NCI-H69 (cell line): Measurements from ENCODE around the gene LPO.
A peak's percentile ranks its signal among the peaks of the same experiment; 100 is the strongest.

Experiments
- DNase-seq: peaks from one replicate; lab custom pipeline; 2025; lab: John Stamatoyannopoulos, UW

LPO gene

DNA sequence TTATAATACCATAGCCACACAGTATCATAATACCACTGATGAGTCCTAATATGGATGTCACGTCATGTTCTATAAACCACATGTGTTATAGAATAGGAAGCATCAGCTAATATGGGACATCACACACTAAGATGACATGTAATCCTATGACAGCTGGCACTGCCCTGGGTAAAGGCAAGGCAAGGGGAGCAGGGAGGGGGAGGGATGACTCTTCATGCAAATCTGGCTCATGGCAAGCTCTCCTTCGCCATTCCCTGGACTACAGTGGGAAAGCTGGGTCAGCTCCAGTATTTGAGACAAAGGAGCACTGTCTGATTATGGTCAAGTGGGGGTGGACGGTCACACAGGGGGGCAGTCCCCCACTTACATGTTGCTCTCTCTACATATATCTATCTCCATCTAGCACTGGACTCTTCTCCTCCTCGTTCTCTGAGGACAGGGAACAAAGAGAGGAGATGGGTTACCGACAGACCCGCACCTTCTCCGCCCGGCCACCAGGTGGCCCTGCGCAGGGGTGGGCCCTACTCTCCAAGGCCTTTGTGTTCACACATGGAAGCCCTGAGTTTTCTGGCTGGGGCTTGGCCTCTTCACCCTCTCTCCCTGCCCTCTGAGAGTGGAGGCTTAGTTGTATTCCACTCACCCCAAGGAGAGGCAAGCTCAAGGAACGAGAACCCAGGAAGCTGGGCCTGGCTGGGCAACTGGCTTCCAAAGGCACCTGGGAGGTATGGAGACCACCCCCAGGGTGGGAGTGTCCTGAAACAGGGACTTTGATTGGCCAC, 65.8 kb downstream of the LPO start:
- DNase-seq = peak; percentile 69

DNA sequence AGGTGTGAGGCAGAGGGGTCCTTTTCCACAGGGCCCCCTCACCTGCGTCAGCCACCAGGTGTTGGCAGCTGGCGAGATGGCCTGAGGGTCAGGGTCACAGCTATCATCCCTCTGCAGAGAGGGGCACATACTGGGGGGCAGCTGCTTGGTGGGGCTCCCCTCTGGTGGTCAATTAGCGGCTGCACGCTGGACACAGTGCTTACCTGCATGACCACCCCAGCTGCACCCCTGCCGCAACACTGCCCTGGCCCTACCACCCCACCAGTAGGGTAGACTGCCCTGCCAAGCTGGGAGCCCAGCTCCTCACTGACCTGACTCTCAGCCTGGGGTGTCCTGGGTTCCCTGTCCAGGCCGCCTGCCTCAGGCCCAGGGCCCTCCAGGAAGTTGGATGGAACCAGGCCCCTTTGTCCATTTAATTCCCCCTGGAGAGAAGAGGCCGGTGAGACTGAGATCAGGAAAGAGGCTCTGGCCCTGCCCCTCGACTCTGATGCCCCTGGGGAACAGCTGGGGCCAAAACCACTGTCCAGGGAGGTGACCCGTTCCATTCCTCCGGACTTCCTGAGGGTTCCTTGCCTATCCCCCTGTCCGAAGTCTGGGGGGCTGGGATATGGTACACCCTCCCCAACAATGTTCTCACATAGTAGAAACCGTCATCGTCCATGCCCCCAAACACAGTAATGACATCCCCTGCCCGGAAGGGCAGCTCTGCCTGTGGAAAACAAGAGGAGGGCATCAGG, 66.5 kb downstream of the LPO start:
- DNase-seq = no peak

DNA sequence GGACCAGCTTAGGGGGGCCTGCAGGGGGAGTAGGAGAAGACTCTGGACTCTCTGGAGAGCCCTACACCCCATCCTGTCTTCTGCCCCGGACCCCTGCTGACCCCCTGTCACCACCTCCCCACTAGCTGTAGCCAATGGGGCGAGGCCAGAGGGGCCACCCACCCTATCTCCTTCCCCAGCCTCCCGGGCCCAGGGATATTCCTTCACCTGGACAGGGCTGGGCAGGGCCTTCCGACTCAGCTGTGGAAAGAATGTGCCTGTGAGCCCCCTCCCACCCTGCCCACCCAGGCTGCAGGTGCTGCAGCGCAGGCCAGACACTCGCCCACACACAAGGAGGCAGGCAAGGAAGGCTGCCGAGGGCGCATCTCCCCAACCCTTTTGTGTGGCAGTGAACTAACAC, 67.2 kb downstream of the LPO start:
- DNase-seq = no peak

DNA sequence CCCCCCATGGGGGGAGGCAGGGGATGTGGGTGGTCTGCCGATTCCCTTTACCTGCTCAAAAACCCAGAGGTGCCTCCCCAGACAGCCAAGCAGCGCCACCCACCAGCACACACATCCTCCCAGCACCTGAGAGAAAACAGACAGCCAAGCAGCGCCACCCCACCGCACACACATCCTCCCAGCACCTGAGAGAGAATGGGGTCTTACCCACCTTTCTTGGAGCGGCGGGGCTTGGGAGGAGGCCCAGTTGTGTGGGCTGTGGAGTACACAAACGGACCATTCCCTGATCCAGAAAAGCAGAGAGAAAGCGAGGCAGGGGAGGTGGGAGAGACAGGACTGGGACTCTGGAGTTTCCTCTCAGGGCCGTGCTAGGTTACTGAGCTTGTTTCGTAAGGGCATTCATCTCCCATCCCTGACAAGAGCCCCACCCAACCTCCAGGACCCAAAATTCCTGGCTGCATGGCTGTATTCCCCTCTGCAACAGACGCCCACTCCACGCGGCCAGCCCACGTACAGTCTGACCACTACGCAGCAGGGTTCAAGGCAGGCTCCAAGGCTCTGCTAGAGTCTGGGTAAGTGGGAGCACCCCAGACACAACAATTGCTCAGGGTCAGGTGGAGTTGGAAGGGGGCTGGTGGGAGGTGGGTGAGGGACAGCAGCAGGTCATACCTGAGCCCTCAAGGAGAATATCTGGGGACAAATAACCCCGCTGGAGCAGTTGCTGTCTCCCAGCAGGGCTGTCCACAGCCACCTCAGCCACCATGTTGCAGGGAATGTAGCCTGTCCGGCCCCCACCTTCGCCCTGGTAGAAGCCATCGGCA, 68.0 kb downstream of the LPO start:
- DNase-seq = no peak

DNA sequence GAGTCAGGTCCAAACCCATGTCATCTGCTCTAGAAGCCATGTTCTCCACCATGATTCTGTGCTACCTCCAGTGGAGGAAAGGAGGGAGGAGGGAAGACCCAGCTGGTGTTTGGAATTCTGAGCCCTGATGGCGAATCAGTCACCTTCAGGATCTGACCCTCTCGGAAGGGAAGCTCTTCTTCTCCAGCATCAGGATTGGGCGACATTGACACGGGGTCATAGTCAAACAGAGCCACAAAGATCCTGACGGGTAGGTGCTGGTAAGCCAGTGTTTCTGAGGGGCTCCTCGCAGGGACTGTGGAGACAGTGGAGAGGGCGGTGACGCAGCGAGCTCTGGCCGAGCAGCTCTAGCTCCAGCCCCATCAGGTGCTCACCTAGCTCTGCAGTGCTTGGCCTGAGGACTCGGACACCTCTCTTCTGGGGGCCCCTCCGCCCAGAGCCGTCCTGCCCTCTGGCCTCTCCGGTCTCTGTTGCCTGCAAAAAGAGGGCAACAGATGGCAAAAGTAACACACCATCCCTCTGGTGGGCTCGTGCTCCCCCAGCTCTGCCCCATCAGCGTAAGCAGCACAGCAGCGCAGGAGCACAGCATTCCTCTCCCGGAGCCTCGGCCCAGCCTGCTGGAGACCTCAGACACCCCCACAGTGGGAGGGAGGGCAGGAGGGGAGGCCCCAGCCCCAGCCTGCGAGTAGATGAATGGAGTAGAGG, 69.2 kb downstream of the LPO start:
- DNase-seq = no peak

DNA sequence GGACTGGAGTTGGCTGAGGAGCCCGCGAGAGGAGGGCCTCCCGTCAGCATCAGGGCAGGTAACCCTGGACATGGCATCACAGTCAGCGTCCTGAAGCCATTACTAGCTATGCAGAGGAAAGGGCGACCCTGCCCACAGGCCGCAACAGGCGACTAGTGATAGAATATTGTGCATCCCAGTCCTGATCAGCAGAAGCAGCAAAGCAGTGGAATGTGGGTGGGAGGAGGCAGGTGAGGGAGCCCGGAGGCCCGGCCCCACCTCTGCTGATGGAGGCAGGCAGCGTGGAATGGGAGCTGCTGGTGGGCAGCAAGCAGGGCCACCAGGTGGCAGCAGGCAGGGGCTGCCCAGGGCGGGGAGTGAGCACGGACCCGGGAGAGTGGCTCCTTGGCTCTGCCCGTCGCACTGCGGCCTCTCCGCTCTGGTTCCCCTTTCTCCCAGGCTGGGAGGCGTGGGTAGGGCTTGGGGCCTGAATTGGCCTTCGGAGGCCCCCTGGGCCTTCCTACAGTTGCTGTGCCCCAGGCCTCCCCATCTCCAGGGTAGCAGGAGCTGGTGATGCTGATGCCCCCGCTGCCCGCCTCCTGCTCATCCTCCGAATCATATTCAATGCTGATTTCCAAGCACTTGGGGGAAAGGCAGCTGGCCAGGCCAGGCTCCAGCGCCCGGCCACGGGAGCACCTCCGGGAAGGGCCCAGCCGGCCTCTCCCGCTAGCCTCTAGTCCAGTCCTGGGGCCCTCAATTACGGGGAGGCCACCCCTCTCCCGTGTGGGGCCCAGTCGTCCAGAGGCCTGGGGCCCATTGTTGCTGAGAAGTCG, 70.0 kb downstream of the LPO start:
- DNase-seq = peak; percentile 60

DNA sequence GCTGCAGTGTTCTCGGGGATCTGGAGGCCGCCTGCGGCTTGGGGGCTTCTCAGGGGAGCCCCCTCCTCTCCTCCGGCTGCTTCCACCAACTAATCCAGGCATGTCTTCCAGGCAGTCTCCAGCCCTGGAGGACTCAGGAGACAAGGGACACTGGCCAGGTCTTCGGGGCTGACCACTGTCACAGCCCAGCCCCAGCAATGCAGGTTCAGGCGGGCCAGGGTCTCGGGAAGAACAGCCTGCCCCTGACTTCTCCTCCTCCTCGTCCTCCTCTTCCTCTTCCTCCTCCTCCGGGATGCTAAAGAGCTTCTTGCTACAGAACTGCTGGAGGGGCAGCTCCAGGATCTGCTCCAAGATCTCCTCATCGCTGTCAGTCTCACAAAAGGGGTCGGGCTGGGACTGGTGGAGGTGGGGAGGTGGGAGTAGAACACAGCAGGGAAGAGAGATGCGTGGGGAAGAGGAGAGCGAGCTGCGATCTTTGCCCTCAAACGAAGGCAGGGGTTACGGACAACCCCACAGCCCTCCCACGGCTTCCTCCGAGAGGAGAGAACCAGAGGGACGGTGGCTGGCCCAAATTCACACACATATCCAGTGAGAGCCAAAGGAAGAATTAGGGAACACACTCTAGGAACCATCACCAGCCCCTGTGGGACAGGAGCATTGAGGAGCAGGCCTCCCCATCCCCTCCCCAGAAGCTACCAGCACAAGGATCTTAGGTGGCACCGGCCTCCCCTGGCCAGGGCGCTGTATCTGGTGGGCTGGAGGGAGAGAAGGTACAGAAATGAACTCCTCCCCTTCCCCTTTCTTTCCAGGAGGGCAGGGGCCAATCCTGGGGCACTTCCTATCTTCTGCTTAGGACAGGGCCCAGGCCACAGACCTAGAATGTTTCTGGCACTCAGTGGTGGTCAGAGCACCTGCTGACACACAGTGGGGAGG, 70.9 kb downstream of the LPO start:
- DNase-seq = no peak

DNA sequence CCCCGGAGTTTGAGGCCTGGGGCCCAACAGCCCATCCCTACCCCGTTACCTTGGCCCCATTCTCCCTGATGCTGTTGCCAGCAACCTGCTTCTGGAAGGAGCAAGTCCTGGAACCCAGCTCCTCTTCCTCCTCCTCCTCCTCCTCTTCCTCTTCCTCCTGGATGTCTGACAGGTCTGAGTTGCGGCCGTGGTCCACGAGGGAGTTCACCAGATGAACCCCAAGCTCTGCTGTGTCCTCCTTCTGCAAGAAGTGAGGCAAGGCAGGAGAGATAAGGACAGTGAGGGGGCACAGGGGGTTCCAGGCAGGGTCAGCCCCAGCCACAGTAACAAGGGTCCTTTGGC, 71.5 kb downstream of the LPO start:
- DNase-seq = no peak

DNA sequence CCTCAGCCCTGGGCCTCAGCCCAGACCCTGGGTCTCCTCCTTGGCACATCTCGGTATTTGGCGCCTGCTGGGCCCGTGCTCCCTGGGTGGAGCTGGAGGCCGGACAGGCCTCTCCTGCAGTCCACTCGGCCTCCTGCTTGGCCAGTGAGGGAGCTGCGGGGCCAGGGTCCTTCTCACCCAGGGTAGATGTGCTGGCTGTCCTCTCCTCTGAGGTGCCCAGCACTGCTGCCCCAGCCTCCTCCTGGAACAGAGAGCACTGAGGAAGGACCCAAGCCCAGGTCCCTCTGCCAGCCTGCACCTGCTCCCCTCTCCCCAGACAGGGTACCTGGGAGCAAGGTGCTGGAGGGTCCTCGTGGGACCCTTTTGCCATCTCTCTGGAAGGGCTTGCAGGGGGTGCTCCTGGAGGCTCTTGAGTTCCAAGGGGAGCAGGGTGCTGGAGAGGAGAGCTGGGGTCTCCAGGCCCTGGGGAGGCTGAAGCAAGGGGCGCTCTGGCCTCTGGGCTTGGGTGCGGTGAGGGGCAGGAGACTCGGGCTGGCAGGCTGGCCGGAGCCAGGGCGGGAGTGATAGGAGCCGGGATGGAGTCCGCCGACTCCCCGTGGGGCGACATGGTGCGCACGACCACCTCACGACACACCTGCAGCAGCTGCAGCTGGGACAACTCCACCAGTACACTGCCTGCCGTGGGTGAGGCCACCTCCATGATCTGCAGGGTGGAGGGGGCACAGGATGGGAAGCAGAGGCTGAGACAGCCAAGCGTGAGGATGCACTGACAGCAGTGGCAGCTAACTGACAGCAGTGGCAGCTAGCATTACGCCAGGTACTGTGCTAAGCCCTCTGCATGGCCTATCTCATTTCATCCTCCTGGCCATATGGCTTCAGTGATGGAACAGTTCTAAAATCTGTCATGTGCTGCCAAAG, 72.4 kb downstream of the LPO start:
- DNase-seq = no peak

DNA sequence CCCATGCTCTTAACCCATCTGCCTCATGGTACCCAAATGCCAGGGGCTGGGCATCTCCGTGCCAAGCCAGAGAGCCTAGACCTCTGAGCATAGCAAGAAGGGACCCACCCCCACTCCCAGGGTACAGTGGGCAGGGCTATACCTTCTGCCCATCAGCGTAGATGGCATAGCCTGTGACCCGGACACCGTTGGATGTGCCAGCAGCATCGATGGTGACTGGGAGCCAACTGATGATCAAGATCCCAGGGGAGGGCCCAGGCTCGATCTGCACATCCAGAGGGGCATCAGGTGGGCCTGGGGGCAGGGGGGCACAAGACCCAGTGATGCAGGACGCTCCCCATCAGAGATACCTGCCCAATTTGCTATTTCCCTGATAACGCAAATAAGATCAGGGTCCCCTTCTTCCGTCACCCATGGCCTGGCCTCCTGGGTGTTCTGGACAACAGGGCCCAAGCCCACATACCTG, 73.1 kb downstream of the LPO start:
- no peak for DNase-seq

DNA sequence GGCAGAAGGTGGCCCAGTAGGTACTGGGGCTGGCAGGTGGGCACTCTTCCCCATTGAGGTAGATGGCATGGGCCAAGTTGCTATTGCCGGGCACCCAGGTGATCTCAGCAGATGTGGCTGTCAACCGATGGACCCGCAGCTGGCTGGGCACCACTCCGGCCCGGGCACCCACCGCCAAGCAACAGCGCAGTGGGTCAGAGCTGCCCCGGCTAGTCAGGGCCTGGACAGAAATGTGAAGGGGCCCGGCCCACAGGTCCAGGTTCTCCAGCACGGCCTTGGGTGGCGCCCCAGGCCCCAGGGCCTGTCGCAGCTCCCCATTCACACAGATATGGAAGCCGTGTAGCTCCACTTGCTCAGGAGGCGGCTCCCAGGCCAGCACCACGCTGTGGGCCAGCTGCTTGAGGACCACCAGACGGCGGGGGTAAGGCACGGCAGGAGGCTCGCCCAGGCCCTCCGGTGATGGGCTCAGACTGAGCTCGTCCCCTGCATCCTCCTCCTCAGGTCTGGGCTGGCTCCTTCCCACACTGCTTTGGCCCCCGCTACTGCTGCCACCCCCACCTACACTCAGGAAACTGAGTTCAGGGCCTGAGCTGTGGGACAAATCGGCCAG, 73.7 kb downstream of the LPO start:
- DNase-seq = no peak

DNA sequence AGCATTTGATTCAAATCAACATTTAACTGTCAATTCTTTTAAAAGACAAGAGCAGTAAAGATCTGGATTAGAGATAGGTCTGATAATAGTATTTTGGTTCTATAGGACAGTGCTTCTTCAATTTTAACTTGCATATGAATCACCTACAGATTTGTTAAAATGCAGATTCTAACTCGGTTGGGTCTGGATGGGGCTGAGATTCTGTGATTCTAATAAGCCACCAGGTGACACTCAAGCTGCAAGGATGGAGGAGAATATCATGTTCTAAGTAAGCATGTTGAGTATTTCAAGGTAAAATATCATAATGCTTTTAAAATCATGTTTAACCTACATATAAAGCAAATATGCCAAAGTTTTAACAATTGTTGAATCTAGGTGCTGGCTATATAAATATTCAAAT, 74.4 kb downstream of the LPO start:
- DNase-seq = no peak

DNA sequence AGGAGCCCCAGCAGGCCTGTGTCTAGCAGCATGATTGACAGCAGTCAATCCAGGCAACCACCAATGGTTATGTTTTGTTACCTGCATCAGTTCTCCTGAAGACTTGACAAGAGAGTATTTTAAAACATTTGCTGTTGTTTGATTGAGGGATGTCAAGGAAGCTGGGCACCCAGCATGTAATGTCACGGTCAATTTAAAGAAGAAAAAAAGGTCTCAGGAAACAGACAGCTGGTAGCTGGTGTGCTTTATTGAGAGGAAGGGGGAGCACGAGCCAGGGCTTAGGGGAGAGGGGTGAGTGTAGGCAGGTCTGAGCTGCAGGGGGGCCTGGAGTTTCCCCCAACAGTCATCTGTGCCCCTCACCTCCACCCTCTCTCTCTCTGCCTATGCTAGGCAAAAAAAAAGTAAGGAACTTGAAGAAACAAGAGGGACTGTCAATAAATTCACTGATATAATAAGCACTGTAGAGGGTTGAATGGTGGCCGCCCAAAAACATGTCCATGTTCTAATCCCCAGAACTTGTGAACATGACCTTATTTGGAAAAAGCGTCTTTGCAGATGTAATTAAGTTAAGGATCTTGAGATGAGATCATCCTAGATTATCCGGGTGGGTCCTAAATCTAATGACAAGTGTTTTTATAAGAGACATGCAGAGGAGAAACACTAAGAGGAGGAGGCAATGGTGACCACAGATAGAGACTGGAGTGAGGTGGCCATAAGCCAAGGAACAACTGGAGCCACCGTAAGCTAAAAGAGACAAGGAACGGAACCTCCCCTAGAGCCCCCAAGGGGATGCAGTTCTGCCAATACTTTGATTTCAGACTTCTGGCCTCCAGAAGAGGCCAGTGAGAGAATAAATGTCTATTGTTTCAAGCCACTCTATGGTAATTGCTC, 75.7 kb downstream of the LPO start:
- DNase-seq = peak; percentile 88

DNA sequence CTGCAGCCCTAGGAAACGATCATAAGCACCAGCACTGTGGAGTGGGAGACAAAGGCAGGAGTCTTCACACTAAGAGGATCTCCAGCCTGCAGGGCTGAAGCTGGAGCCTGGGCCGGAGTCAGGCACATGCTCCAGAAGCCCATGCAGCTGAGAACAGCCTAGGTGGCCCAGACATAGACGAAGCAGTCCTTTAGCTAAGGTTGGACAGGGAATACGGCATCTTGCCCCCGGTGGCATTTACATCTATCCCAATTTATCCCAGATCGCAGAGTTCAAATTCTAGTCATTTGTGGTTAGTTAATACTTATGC, 76.3 kb downstream of the LPO start:
- DNase-seq = no peak

DNA sequence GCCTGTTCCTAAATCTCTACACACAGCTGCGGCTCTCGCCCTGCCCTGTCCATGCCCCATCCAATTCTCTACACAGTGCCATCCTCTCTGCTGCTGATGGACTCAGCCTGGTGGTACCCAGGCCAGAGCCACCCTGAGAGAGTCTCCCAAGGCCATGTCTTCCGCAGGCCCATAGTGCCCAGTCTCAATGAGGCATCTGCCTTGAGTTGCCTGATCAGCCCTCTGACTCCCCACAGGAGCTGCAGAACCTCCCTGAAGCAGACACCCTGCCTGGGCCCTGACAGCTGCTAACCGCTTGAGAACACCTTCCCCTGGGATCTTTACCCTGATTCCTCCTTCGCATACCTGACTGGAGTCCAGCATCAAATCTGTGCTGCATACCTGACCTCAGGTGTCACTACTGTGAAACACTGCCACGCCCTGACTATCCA, 76.9 kb downstream of the LPO start:
- peak; percentile 50 for DNase-seq

DNA sequence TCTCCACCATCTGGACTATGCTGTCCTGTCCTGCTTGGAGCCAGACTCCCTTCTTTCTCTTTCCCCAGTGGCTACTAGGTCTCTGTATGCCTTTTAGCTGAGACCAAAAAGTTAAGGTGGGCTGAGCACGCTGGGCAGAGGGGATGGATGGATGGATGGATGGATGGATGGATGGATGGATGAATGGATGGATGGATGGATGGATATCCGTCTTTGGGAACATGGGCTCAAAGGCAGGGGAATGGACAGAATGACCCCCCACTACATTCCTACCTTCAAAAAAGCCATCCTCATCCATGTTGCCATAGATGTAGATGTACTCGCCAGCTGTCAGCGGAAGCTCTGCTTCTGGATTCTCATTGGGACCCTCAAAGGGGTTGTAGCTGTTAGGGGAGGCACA, 77.4 kb downstream of the LPO start:
- DNase-seq = no peak

DNA sequence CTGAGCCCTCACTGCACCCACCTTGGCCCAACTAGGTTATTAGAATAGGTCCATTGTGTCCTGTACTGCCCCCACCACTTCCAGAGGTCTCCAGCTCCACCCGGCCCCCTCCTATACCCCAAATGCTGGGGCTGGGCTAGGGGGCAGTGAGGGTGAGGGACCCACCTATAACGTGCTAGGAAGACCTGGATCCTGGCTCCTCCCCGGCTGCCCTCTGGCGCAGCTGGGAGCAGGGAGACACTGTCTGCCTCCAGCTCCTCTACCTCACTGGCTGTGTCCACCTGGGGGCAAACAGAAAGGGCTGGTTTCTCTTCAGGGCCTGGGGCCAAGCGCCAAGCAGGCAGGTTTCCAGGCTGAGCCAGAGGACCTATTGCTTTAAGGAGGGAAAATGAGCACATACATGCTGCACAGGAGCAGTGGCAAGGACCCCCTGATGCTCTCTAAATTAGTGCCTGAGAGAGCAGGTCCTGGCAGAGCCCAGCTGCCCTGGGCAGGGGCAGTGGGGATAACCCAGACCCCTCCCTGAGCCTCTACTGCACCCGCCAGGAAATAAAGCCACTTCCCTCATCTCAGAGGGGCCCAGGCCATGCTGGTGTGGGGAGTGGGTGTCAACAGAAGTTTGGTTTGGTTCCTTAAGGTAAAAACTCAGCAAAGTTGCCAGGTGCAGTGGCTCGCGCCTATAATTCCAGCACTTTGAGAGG, 78.0 kb downstream of the LPO start:
- peak; percentile 72 for DNase-seq
